ENCODE results near the gene RPL29. TPM values are rescaled to one million over a fixed set of nuclear protein-coding genes. Genes with fewer than 3 reads are reported as not detected.

Gene RPL29
- total RNA-seq, 1 donor from 2014 or later = 1,352 TPM

- intact Hi-C loops (cut with micrococcal nuclease) = loop anchor here (10.0 kb wide), 2 partner anchors 263 to 1333 kb away; partner anchors contain the start of genes CISH and MAPKAPK3
These were observed 47.6 kb downstream of the RPL29 start for GRCh38 chr3:51948016-51948580.

- intact Hi-C loops (cut with micrococcal nuclease) = loop anchor here (10.0 kb wide), 2 partner anchors 263 to 1333 kb away; partner anchors contain the start of genes CISH and MAPKAPK3
These were observed 48.3 kb downstream of the RPL29 start for GRCh38 chr3:51947215-51947900.

- intact Hi-C loops (cut with micrococcal nuclease) = loop anchor here (10.0 kb wide), 2 partner anchors 262 to 1332 kb away; partner anchors contain the start of genes CISH and MAPKAPK3
These were observed 48.9 kb downstream of the RPL29 start for GRCh38 chr3:51946796-51947195.

- intact Hi-C loops (cut with micrococcal nuclease) = loop anchor here (10.0 kb wide), 2 partner anchors 261 to 1331 kb away; partner anchors contain the start of genes CISH and MAPKAPK3
These were observed 49.6 kb downstream of the RPL29 start for GRCh38 chr3:51945926-51946705.

- intact Hi-C loops (cut with micrococcal nuclease) = loop anchor here (10.0 kb wide), 2 partner anchors 260 to 1330 kb away; partner anchors contain the start of genes CISH and MAPKAPK3
These were observed 50.5 kb downstream of the RPL29 start for GRCh38 chr3:51945031-51945840.

- intact Hi-C loops (cut with micrococcal nuclease) = loop anchor here (10.0 kb wide), 2 partner anchors 260 to 1330 kb away; partner anchors contain the start of genes CISH and MAPKAPK3
These were observed 51.2 kb downstream of the RPL29 start for GRCh38 chr3:51944451-51945021.

Other genes with a start within 250 kb of the RPL29 start
- not detected in 2 replicates for gene IQCF6, start 216.7 kb downstream of the RPL29 start, total RNA-seq
- not detected in 2 replicates for gene IQCF2, start 134.3 kb downstream of the RPL29 start, total RNA-seq
- gene IQCF5, start 120.3 kb downstream of the RPL29 start, total RNA-seq = not detected in 2 replicates
- gene IQCF1, start 92.5 kb downstream of the RPL29 start, total RNA-seq = not detected in 2 replicates
- 36.8 and 38.2 TPM in 2 replicates for gene RRP9, start 54.0 kb downstream of the RPL29 start, total RNA-seq
- gene PARP3, start 53.5 kb downstream of the RPL29 start, total RNA-seq = 11.8 and 14.0 TPM in 2 replicates
- gene GPR62, start 40.5 kb downstream of the RPL29 start, total RNA-seq = not detected in 2 replicates
- gene PCBP4, start 28.4 kb downstream of the RPL29 start, total RNA-seq = 22.8 and 23.5 TPM in 2 replicates
- 37.2 and 40.0 TPM in 2 replicates for gene ABHD14B, start 21.8 kb downstream of the RPL29 start, total RNA-seq
- 11.2 and 16.9 TPM in 2 replicates for gene ABHD14A, start 20.8 kb downstream of the RPL29 start, total RNA-seq
- 28.0 and 31.2 TPM in 2 replicates for gene ACY1, start 12.4 kb downstream of the RPL29 start, total RNA-seq
- 42.4 and 43.7 TPM in 2 replicates for gene DUSP7, start 60.7 kb upstream of the RPL29 start, total RNA-seq
- gene POC1A, start 158.5 kb upstream of the RPL29 start, total RNA-seq = 28.4 and 28.9 TPM in 2 replicates
- gene ALAS1, start 202.3 kb upstream of the RPL29 start, total RNA-seq = 74.4 and 77.3 TPM in 2 replicates
- 0.25 TPM in 1 of 2 replicates, not detected in the other for gene TLR9, start 229.8 kb upstream of the RPL29 start, total RNA-seq
- 107 and 109 TPM in 2 replicates for gene TWF2, start 243.3 kb upstream of the RPL29 start, total RNA-seq
- 59.5 and 60.2 TPM in 2 replicates for gene PPM1M, start 249.9 kb upstream of the RPL29 start, total RNA-seq